Body of pancreas (tissue), 4 donors: Measurements from ENCODE around the gene PLEKHA7. TPM values are rescaled to one million over a fixed set of nuclear protein-coding genes. Genes with fewer than 3 reads are reported as not detected.
"Not testable (repeated sequence)": the region's sequence is repeated elsewhere in the genome, so short reads cannot be mapped to it uniquely, and the experiment has no call there.

ENCODE experiments used
- ATAC-seq: fragments of 150-250 bp; one replicate; pipeline ENCODE4 v1.9.1; 2016
- DNase-seq, 4 donors: peaks; one replicate each; pipeline ENCODE4 v3.0.0-alpha.2; 2019
- H3K27ac ChIP-seq, 4 donors: fragments of 200-600 bp; sonication (generic); 1 replicate in 3 of 4; 2 replicates in 1 of 4; pipeline versions ENCODE4 v1.5.1 to v1.6.1; 2016 to 2019; ENCODE audit warnings: mild to moderate bottlenecking in 1 of 4, mixed read lengths in 1 of 4, moderate library complexity in 1 of 4
- H3K27me3 ChIP-seq, 2 donors: fragments of 200-600 bp; sonication (generic); one replicate each; pipeline ENCODE4 v1.6.0; 2016; ENCODE audit warnings: mild to moderate bottlenecking in 1 of 2
- H3K36me3 ChIP-seq, 2 donors: fragments of 200-600 bp; sonication (generic); replicated peaks in 1 of 2; 2 replicates each; pipeline ENCODE4 v1.5.1; 2016; ENCODE audit warnings: low read depth in 2 of 2; ENCODE audit not compliant: insufficient read depth in 1 of 2
- H3K4me1 ChIP-seq: fragments of 200-600 bp; sonication (generic); one replicate; pipeline ENCODE4 v1.6.0; 2016
- H3K4me3 ChIP-seq, 2 donors: fragments of 200-600 bp; sonication (generic); 1 replicate in 1 of 2; 2 replicates in 1 of 2; pipeline ENCODE4 v1.5.1; 2016 to 2019
- H3K9me3 ChIP-seq, 3 donors: fragments of 200-600 bp; sonication (generic); 1 replicate in 2 of 3; 2 replicates in 1 of 3; pipeline ENCODE4 v1.5.1; 2016
- POLR2A ChIP-seq, 3 donors: fragments of 450-650 bp; IDR thresholded peaks; one replicate each; pipeline ENCODE4 v1.6.1; 2016; ENCODE audit warnings: antibody characterized with exemption in 3 of 3, mild to moderate bottlenecking in 2 of 3
- WGBS, 2 donors: methylation state at CpG; one replicate each; pipeline ENCODE4 v1.1.5; 2017; 5-methylcytosine and 5-hydroxymethylcytosine counted together
- intact Hi-C: fragments of 100-400 bp; cut with DNase I; formaldehyde crosslinking; loops from one replicate; pipeline ENCODE4 v1.15.1; 2023
- total RNA-seq, 2 donors: library from RNA; depleted of rRNA; stranded (reverse); fragments of >200 nt; gene quantifications; one replicate each; pipeline ENCODE4 v1.1.0, GENCODE V29; 2016
- TF ChIP-seq, protein P1 (sequence below), 7 experiments: fragments of 450-650 bp in 4 of 7; fragments of 200-600 bp in 3 of 7; sonication (generic) in 3 of 7; IDR thresholded peaks; one replicate each; pipeline ENCODE4 v1.5.1; 2016 to 2019; ENCODE audit warnings: antibody characterized with exemption in 7 of 7

The PLEKHA7 gene
- total RNA-seq, 2 donors from 2014 or later: 30.4 to 34.6 TPM

DNA sequence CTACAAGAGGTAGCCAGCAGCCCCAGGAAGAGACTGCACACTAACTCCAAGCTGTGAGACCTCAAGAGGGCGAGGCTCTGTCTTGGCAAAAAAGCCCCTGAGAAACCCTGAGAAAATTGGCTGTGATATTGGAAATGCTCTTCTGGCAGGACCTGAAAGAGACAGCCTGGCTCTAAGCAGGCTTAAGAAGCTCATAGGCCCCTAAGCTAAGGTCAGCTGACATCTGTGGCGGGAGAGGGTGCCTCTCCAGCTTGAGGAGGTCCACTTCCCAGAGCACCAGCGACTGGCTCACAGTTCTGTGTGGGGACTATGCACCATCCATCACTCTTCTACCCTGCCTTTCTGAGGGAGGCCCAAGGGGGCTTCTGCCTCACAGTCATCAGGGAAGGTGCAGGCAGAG is 12.4 kb downstream of the PLEKHA7 start:
- H3K36me3 ChIP-seq: no peaks in the 10 kb centered on the region
- H3K27me3 ChIP-seq: no peaks in the 10 kb centered on the region
- DNase-seq (no peak), ATAC-seq (no peak)
- H3K9me3 ChIP-seq: no peaks in the 10 kb centered on the region
- peaks cover 50% of the 10 kb centered on the region for H3K4me1 ChIP-seq
- TF ChIP-seq POLR2A (IDR thresholded peaks at IDR 0.05): no peak
- TF ChIP-seq, protein P1, sequence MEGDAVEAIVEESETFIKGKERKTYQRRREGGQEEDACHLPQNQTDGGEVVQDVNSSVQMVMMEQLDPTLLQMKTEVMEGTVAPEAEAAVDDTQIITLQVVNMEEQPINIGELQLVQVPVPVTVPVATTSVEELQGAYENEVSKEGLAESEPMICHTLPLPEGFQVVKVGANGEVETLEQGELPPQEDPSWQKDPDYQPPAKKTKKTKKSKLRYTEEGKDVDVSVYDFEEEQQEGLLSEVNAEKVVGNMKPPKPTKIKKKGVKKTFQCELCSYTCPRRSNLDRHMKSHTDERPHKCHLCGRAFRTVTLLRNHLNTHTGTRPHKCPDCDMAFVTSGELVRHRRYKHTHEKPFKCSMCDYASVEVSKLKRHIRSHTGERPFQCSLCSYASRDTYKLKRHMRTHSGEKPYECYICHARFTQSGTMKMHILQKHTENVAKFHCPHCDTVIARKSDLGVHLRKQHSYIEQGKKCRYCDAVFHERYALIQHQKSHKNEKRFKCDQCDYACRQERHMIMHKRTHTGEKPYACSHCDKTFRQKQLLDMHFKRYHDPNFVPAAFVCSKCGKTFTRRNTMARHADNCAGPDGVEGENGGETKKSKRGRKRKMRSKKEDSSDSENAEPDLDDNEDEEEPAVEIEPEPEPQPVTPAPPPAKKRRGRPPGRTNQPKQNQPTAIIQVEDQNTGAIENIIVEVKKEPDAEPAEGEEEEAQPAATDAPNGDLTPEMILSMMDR (IDR thresholded peaks at IDR 0.05): no peak
- no peak overlapping the region for H3K4me3 ChIP-seq
- intact Hi-C loops: no loop called here
- WGBS, 2 donors: 93 to 97% methylated on average over 2 to 3 of the region's 3 CpGs
- H3K27ac ChIP-seq: no peak overlapping the region

GRCh38 chr11:17000987-17001386 is 13.2 kb downstream of the PLEKHA7 start:
- no peak overlapping the region for H3K4me3 ChIP-seq
- 53 to 79% methylated on average over 2 of the region's 2 CpGs for WGBS, 2 donors
- TF ChIP-seq POLR2A (IDR thresholded peaks at IDR 0.05): no peak
- TF ChIP-seq, protein P1 (IDR thresholded peaks at IDR 0.05): no peak
- H3K27me3 ChIP-seq: no peaks in the 10 kb centered on the region
- DNase-seq: no peak
- no peak overlapping the region for H3K27ac ChIP-seq
- no peak for ATAC-seq
- intact Hi-C loops: no loop called here
- H3K4me1 ChIP-seq: peaks cover 57% of the 10 kb centered on the region
- no peaks in the 10 kb centered on the region for H3K9me3 ChIP-seq
- H3K36me3 ChIP-seq: no peaks in the 10 kb centered on the region

DNA sequence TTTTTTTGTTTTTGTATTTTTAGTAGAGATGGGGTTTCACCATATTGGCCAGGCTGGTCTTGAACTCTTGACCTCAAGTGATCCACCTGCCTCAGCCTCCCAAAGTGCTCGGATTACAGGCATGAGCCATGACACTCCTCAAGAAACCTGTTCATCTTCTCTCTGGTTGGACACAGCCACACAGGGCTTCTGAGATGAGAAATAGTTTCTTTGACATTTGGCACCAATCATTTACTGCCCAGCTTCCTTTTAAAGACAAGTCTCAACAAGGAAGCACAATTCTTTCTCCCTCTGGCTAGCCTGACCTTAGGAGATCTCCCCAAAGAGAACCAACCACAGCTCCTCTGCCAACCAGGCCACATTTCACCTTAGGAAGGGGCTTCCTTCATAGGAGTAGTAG is 14.0 kb downstream of the PLEKHA7 start:
- H3K27me3 ChIP-seq, H3K9me3 ChIP-seq, H3K36me3 ChIP-seq, DNase-seq, H3K4me3 ChIP-seq, intact Hi-C loops, H3K27ac ChIP-seq, ATAC-seq: not testable (repeated sequence)
- WGBS, 2 donors: 93 to 95% methylated on average over 1 of the region's 1 CpG
- H3K4me1 ChIP-seq: peaks cover 57% of the 10 kb centered on the region

DNA sequence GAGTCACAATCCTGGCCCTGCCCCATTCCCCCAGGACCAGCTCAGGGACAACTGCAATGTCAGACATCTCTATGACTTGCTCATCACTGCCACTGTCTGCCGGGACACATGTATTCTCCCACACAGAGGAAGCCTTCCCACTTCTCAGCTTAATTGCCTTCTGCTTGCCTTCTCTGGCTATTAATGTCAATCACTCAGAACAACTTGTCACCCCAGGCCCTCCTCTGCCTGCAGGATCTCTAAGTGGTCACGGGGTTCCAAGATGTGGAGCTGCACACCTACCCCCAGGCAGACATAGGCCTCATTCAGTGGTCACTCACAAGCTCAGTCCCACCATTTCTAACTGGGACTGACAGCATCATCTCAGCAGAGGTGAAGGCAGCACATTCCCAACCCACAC is 15.1 kb downstream of the PLEKHA7 start:
- WGBS, 2 donors: 76 to 80% methylated on average over 2 of the region's 2 CpGs
- H3K27me3 ChIP-seq: no peaks in the 10 kb centered on the region
- TF ChIP-seq, protein P1 (IDR thresholded peaks at IDR 0.05): no peak
- TF ChIP-seq POLR2A (IDR thresholded peaks at IDR 0.05): no peak
- H3K27ac ChIP-seq: no peak overlapping the region
- intact Hi-C loops: no loop called here
- ATAC-seq: no peak
- no peaks in the 10 kb centered on the region for H3K36me3 ChIP-seq
- DNase-seq: no peak
- peaks cover 57% of the 10 kb centered on the region for H3K4me1 ChIP-seq
- no peaks in the 10 kb centered on the region for H3K9me3 ChIP-seq
- no peak overlapping the region for H3K4me3 ChIP-seq

- TF ChIP-seq POLR2A (IDR thresholded peaks at IDR 0.05): no peak
- TF ChIP-seq, protein P1 (IDR thresholded peaks at IDR 0.05): no peak
- H3K4me3 ChIP-seq: no peak overlapping the region
- DNase-seq: peak in 2 of 4 donors; percentile 30 to 41
- no peaks in the 10 kb centered on the region for H3K36me3 ChIP-seq
- no peak for ATAC-seq
- peak overlapping the region; percentile 10 to 76 (median 70) for H3K27ac ChIP-seq
- no peaks in the 10 kb centered on the region for H3K27me3 ChIP-seq
- peaks cover 62% of the 10 kb centered on the region for H3K4me1 ChIP-seq
- no peaks in the 10 kb centered on the region for H3K9me3 ChIP-seq
- intact Hi-C loops: no loop called here
- WGBS, 2 donors: 36 to 79% methylated on average over 2 to 7 of the region's 7 CpGs
Observed at GRCh38 chr11:16997624-16998023, 16.6 kb downstream of the PLEKHA7 start.
